HEK293 (cell line): ENCODE measurements around the gene PLAAT5.
"Not testable (repeated sequence)": the region's sequence is repeated elsewhere in the genome, so short reads cannot be mapped to it uniquely, and the experiment has no call there.

Experiments used
- CTCF ChIA-PET: fragments of 350-600 bp; formaldehyde crosslinking; extraction: SDS; loops from one replicate; lab custom pipeline; 2021; ENCODE audit warnings: antibody characterized with exemption; lab: Yijun Ruan, JAX
- POLR2A ChIA-PET: fragments of 300-600 bp; formaldehyde crosslinking; extraction: SDS; loops from one replicate; lab custom pipeline; 2020; ENCODE audit warnings: antibody characterized with exemption, inconsistent platforms; lab: Yijun Ruan, JAX
- H3K27ac ChIP-seq: fragments of 200-500 bp; sonication (Bioruptor generic); 2 replicates; pipeline ENCODE4 v1.5.1; 2014; ENCODE audit warnings: low read depth, low read length, control low read depth, inconsistent platforms; ENCODE audit errors: extremely low read depth
- H3K36me3 ChIP-seq, 2 experiments: fragments of 200-500 bp in 1 of 2; sonication (Bioruptor generic) in 1 of 2; 1 replicate in 1 of 2; 2 replicates in 1 of 2; pipeline ENCODE4 v1.5.1; 2014 to 2017; ENCODE audit warnings: inconsistent platforms in 2 of 2, low read length in 2 of 2; ENCODE audit not compliant: control insufficient read depth in 2 of 2, insufficient read depth in 1 of 2
- H3K4me1 ChIP-seq: fragments of 200-500 bp; sonication (Bioruptor generic); 2 replicates; pipeline ENCODE4 v1.5.1; 2014; ENCODE audit warnings: mild to moderate bottlenecking, low read length, inconsistent platforms; ENCODE audit not compliant: control insufficient read depth, insufficient read depth
- H3K4me3 ChIP-seq: 2 replicates; pipeline ENCODE4 v1.5.1; 2011; ENCODE audit warnings: low read depth, mild to moderate bottlenecking, control low read depth, low read length, moderate library complexity
- H3K9me3 ChIP-seq: fragments of 200-500 bp; sonication (Bioruptor generic); 2 replicates; pipeline ENCODE4 v1.5.1; 2014; ENCODE audit warnings: low read depth, low read length, inconsistent platforms; ENCODE audit not compliant: control insufficient read depth, insufficient read depth
- GFI1B ChIP-seq: fragments of 450-650 bp; formaldehyde crosslinking; IDR thresholded peaks from 2 replicates; pipeline ENCODE4 v1.5.1; 2016; ENCODE audit warnings: missing biosample characterization, missing genetic modification characterization
- GLI2 ChIP-seq: fragments of 450-650 bp; formaldehyde crosslinking; IDR thresholded peaks from 2 replicates; pipeline ENCODE4; 2017; ENCODE audit warnings: missing biosample characterization, missing genetic modification characterization, low read depth, borderline replicate concordance
- SETDB1 ChIP-seq: IDR thresholded peaks from one replicate; pipeline ENCODE4 v1.6.1; 2017; ENCODE audit warnings: mild to moderate bottlenecking, low read length, moderate library complexity, mixed read lengths; ENCODE audit not compliant: insufficient read length
- TRIM28 ChIP-seq: IDR thresholded peaks from 2 replicates; pipeline ENCODE4 v1.6.1; 2011; ENCODE audit warnings: low read length, control low read depth, borderline replicate concordance
- ZBTB8A ChIP-seq: fragments of 450-650 bp; formaldehyde crosslinking; IDR thresholded peaks from 2 replicates; pipeline ENCODE4 v1.5.1; 2016; ENCODE audit warnings: missing biosample characterization, missing genetic modification characterization
- ZNF10 ChIP-seq: fragments of 450-650 bp; formaldehyde crosslinking; IDR thresholded peaks from 2 replicates; pipeline ENCODE4 v1.5.1; 2017; ENCODE audit warnings: missing biosample characterization, missing genetic modification characterization
- ZNF112 ChIP-seq: fragments of 450-650 bp; formaldehyde crosslinking; IDR thresholded peaks from 2 replicates; pipeline ENCODE4 v1.5.0; 2017; ENCODE audit warnings: missing biosample characterization, missing genetic modification characterization
- ZNF138 ChIP-seq: fragments of 450-650 bp; formaldehyde crosslinking; IDR thresholded peaks from 2 replicates; pipeline ENCODE4 v1.5.1; 2016; ENCODE audit warnings: missing biosample characterization, missing genetic modification characterization, borderline replicate concordance
- ZNF157 ChIP-seq: fragments of 450-650 bp; formaldehyde crosslinking; IDR thresholded peaks from 2 replicates; pipeline ENCODE4 v1.5.1; 2016; ENCODE audit warnings: missing biosample characterization, missing genetic modification characterization
- ZNF169 ChIP-seq: fragments of 450-650 bp; formaldehyde crosslinking; IDR thresholded peaks from 2 replicates; pipeline ENCODE4 v1.5.1; 2016; ENCODE audit warnings: missing biosample characterization, missing genetic modification characterization
- ZNF248 ChIP-seq: fragments of 450-650 bp; formaldehyde crosslinking; IDR thresholded peaks from 2 replicates; pipeline ENCODE4 v1.5.1; 2017; ENCODE audit warnings: missing biosample characterization, missing genetic modification characterization
- ZNF280C ChIP-seq: fragments of 450-650 bp; formaldehyde crosslinking; IDR thresholded peaks from 2 replicates; pipeline ENCODE4 v1.5.1; 2016; ENCODE audit warnings: missing biosample characterization, missing genetic modification characterization
- ZNF341 ChIP-seq: fragments of 450-650 bp; formaldehyde crosslinking; IDR thresholded peaks from 2 replicates; pipeline ENCODE4; 2016; ENCODE audit warnings: low read depth, missing biosample characterization, missing genetic modification characterization
- ZNF350 ChIP-seq: fragments of 450-650 bp; formaldehyde crosslinking; IDR thresholded peaks from 2 replicates; pipeline ENCODE4 v1.5.0; 2017; ENCODE audit warnings: missing biosample characterization, mild to moderate bottlenecking, missing genetic modification characterization
- ZNF548 ChIP-seq: fragments of 450-650 bp; formaldehyde crosslinking; IDR thresholded peaks from 2 replicates; pipeline ENCODE4 v1.5.1; 2016; ENCODE audit warnings: missing biosample characterization, missing genetic modification characterization
- ZNF549 ChIP-seq: fragments of 450-650 bp; IDR thresholded peaks from 2 replicates; pipeline ENCODE4 v1.5.1; 2018; ENCODE audit warnings: missing biosample characterization, missing genetic modification characterization, mild to moderate bottlenecking, inconsistent platforms, moderate library complexity
- ZNF600 ChIP-seq: fragments of 450-650 bp; formaldehyde crosslinking; IDR thresholded peaks from 2 replicates; pipeline ENCODE4 v1.5.1; 2016; ENCODE audit warnings: missing biosample characterization, missing genetic modification characterization
- ZNF621 ChIP-seq: fragments of 450-650 bp; formaldehyde crosslinking; IDR thresholded peaks from 2 replicates; pipeline ENCODE4 v1.5.1; 2017; ENCODE audit warnings: missing biosample characterization, missing genetic modification characterization
- ZNF660 ChIP-seq: fragments of 450-650 bp; IDR thresholded peaks from 2 replicates; pipeline ENCODE4 v1.5.1; 2018; ENCODE audit warnings: missing biosample characterization, mild to moderate bottlenecking, missing genetic modification characterization
- ZNF707 ChIP-seq: fragments of 450-650 bp; formaldehyde crosslinking; IDR thresholded peaks from 2 replicates; pipeline ENCODE4 v1.5.1; 2016; ENCODE audit warnings: missing biosample characterization, missing genetic modification characterization
- ZNF747 ChIP-seq: fragments of 450-650 bp; formaldehyde crosslinking; IDR thresholded peaks from 2 replicates; pipeline ENCODE4 v1.5.1; 2016; ENCODE audit warnings: missing biosample characterization, missing genetic modification characterization
- ZNF768 ChIP-seq: fragments of 450-650 bp; formaldehyde crosslinking; IDR thresholded peaks from 2 replicates; pipeline ENCODE4 v1.5.1; 2018; ENCODE audit warnings: missing biosample characterization, mild to moderate bottlenecking, missing genetic modification characterization
- ZNF843 ChIP-seq: fragments of 450-650 bp; formaldehyde crosslinking; IDR thresholded peaks from 2 replicates; pipeline ENCODE4 v1.5.1; 2016; ENCODE audit warnings: missing biosample characterization, missing genetic modification characterization
- ZSCAN30 ChIP-seq: fragments of 450-650 bp; IDR thresholded peaks from 2 replicates; pipeline ENCODE4 v1.5.1; 2018; ENCODE audit warnings: missing biosample characterization, mild to moderate bottlenecking, missing genetic modification characterization, moderate library complexity
- TF ChIP-seq, protein P1 (sequence below): fragments of 450-650 bp; formaldehyde crosslinking; IDR thresholded peaks from 2 replicates; pipeline ENCODE4 v1.5.1; 2017; ENCODE audit warnings: missing biosample characterization, missing genetic modification characterization

The PLAAT5 gene

DNA sequence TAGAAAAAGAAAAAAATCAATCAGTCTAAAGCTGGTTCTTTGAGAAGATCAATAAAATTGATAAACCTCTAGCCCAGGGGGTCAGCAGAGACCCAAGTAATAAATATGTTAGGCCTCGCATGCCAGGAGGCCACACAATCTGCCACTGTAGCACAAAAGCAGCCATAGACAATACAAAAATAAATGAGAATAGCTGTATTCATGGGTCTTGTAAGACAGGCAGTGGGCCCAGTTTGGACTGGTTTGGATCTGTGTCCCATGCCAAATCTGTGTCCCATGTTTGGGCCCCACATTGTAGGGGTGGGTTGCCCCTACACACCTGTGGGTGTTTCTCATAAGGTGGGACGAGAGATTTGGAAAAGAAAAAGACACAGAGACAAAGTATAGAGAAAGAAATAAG, 39.1 kb upstream of the PLAAT5 start:
- TF ChIP-seq ZNF10 (tag by site-specific recombination), result no peak
- TF ChIP-seq ZNF600 (tag by site-specific recombination), result no peak
- TF ChIP-seq ZNF138, result no peak
- TF ChIP-seq ZNF621 (tag by site-specific recombination), result no peak
- TF ChIP-seq, protein P1, sequence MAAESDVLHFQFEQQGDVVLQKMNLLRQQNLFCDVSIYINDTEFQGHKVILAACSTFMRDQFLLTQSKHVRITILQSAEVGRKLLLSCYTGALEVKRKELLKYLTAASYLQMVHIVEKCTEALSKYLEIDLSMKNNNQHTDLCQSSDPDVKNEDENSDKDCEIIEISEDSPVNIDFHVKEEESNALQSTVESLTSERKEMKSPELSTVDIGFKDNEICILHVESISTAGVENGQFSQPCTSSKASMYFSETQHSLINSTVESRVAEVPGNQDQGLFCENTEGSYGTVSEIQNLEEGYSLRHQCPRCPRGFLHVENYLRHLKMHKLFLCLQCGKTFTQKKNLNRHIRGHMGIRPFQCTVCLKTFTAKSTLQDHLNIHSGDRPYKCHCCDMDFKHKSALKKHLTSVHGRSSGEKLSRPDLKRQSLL, result no peak
- TF ChIP-seq ZNF660 (tag by site-specific recombination), result no peak
- TF ChIP-seq TRIM28, result no peak
- ChIA-PET POLR2A (no interaction called here), CTCF (interaction anchor here (1.0 kb wide), 1 partner anchor 21 kb away, joined by 3 read pairs; no protein-coding TSS in a partner anchor)
- no peak overlapping the region for H3K4me3 ChIP-seq
- H3K27ac ChIP-seq, result no peak overlapping the region
- no peaks in the 10 kb centered on the region for H3K9me3 ChIP-seq
- no peaks in the 10 kb centered on the region for H3K36me3 ChIP-seq
- H3K4me1 ChIP-seq, result no peaks in the 10 kb centered on the region

- H3K36me3 ChIP-seq, H3K27ac ChIP-seq, H3K9me3 ChIP-seq, POLR2A ChIA-PET, H3K4me3 ChIP-seq, H3K4me1 ChIP-seq: not testable (repeated sequence)
- CTCF ChIA-PET, result interaction anchor here (1.0 kb wide), 1 partner anchor 21 kb away, joined by 3 read pairs; no protein-coding TSS in a partner anchor
Measured at GRCh38 chr11:63529373-63529772, 38.4 kb upstream of the PLAAT5 start.

GRCh38 chr11:63528729-63529278, 37.8 kb upstream of the PLAAT5 start:
- H3K4me3 ChIP-seq, CTCF ChIA-PET, H3K36me3 ChIP-seq, POLR2A ChIA-PET, H3K9me3 ChIP-seq, H3K27ac ChIP-seq, H3K4me1 ChIP-seq: not testable (repeated sequence)

- H3K27ac ChIP-seq, H3K4me1 ChIP-seq, POLR2A ChIA-PET, CTCF ChIA-PET, H3K36me3 ChIP-seq, H3K4me3 ChIP-seq, H3K9me3 ChIP-seq: not testable (repeated sequence)
Measured at GRCh38 chr11:63528156-63528555, 37.2 kb upstream of the PLAAT5 start.

DNA sequence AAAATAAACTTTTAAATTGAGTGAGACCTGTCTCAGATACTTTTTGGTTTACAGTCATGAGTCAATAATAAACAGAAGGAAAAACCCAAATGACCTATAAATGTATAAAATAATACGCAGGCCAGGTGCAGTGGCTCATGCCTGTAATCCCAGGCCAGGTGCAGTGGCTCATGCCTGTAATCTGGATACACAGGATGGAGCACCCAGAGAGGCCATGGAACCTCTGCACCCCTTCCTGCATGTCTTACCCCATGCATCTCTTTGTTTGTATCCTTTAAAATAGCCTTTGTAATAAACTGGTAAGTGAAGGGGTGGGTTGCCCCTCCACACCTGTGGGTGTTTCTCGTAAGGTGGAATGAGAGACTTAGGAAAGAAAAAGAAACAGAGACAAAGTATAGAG, 36.7 kb upstream of the PLAAT5 start:
- H3K36me3 ChIP-seq, result no peaks in the 10 kb centered on the region
- H3K4me1 ChIP-seq, result no peaks in the 10 kb centered on the region
- no peak overlapping the region for H3K27ac ChIP-seq
- ChIA-PET CTCF (no interaction called here), POLR2A (no interaction called here)
- no peak overlapping the region for H3K4me3 ChIP-seq
- no peaks in the 10 kb centered on the region for H3K9me3 ChIP-seq
- no peak for TF ChIP-seq ZSCAN30 (tag by site-specific recombination)
- TF ChIP-seq SETDB1, result no peak
- no peak for TF ChIP-seq ZNF843 (tag by site-specific recombination)
- no peak for TF ChIP-seq ZNF280C (tag by site-specific recombination)
- TF ChIP-seq ZNF157, result no peak
- TF ChIP-seq ZNF548 (tag by site-specific recombination), result no peak
- no peak for TF ChIP-seq ZNF747 (tag by site-specific recombination)
- no peak for TF ChIP-seq ZBTB8A
- no peak for TF ChIP-seq ZNF169 (tag by site-specific recombination)
- TF ChIP-seq ZNF248 (tag by site-specific recombination), result no peak
- no peak for TF ChIP-seq GLI2 (tag by site-specific recombination)
- no peak for TF ChIP-seq ZNF350
- no peak for TF ChIP-seq ZNF341 (tag by site-specific recombination)
- no peak for TF ChIP-seq GFI1B
- TF ChIP-seq ZNF768 (tag by site-specific recombination), result no peak
- TF ChIP-seq ZNF112, result no peak
- TF ChIP-seq ZNF707, result no peak
- no peak for TF ChIP-seq ZNF549 (tag by site-specific recombination)
